GM18517 (cell line): Measurements from ENCODE around the gene GET3.
"Not testable (repeated sequence)": the region's sequence is repeated elsewhere in the genome, so short reads cannot be mapped to it uniquely, and the experiment has no call there.

ENCODE experiments used
- ATAC-seq: cut with Tn5 transposase; IDR thresholded peaks from one replicate; pipeline ENCODE4 v1.9.1; 2021; ENCODE audit warnings: mild to moderate bottlenecking, moderate library complexity; ENCODE audit not compliant: unreplicated experiment

GET3 gene

DNA sequence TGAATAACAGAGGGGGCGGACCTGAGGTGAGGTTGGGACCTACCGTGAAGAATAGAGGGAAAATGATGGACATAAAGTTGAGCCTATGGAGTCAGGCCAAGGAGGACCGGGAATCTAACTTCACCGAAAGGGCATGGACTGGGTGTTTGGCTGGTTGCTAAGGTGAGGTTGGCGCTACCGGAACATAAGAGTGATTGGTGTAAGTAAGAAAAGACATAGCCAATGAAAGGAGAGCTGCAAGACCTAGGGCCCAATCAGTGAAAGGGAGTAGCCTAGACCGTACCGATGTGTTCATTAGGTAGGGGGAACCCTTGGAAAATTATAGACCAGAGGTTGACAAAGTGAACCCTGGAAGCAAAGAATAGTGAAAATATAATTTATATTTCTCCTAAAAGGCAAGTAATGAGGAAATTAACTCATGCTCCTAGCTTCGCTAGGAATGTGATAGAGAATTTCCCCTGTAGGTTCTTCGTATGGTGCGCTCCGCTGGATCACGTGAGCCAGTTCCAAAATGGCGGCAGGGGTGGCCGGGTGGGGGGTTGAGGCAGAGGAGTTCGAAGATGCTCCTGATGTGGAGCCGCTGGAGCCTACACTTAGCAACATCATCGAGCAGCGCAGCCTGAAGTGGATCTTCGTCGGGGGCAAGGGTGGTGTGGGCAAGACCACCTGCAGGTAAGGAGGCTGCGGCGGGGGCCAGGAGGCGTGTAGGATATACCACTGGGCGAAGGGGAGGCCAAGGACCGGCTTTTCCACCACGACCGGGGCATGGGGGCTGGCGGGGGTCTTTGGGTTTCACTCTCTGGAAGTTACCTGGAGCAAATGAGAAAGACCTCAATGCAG lies at the start of gene GET3:
Gene GET3, plus strand, starts transcription at position 503 of the 840 bp plus-strand sequence. Its CDS starts 9 bp downstream, at position 512.
- peak; percentile 73 for ATAC-seq

DNA sequence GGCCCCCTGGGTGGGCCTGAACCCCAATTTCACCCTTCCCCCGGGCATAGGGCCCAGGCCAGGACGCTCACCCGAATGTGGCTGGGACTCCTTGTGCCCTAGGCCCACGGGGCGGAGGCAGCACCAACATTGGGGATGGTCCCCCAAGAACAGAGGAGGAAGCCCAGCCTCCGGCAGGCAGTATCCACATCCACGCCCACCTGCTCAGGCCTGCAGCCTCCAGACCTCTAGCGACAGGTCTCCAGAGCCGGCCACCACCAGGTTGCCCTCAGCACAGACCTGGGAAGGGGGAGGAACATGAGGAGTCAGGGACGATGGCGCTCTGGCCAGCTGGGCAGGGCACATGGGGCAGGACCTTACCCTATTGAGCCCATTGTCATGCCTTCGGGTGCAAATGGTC lies 48.3 kb upstream of the GET3 start:
- ATAC-seq = no peak

DNA sequence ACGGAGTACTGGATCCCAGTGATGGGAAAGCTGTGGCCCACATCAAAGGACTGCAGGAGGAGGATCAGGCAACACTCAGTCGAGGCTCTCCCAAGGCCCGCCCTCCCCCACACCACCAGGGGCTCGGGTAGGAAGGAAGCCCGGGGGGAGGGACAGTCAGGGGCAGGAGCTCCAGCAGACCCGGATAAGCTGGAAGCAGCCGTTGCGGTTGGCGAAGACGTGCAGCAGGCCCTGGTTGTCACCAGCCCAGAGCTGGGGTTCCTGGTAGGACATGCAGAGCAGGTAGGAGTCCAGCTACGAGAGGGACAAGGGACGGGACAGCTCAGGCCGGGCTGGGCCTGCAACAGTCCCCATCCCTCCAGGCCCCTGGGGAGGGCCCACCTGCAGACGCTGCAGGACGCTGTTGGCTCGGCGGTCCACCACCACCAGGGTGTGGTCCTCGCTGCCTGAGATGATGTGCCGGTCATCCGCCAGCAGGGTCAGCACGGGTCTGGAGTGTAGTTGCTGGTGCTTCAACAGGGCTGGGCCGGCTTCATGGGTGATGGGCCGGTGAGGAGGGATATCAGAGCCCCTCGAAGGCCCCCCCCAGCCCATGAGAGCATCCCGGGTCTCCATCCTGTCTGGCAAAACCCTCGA lies 47.6 kb upstream of the GET3 start:
- no peak for ATAC-seq

DNA sequence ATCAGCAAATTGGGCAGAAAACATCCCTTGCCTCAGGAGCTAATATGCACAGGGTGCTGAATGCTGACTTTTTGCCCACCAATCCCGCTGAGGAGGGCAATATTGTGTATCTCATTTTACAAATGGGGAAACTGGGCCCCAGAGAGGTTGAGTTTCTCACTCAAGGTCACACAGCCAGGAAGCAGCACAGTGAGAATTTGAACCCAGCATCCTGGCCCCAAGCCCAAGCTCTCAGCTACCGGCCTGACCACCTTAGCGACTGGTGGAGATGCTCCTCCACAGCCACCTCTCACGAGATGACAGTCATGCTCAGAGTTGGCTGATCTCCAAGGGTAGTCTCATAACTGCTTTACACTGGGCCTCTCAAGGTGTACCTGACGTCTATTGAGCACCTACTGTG lies 44.3 kb upstream of the GET3 start:
- ATAC-seq = no peak

DNA sequence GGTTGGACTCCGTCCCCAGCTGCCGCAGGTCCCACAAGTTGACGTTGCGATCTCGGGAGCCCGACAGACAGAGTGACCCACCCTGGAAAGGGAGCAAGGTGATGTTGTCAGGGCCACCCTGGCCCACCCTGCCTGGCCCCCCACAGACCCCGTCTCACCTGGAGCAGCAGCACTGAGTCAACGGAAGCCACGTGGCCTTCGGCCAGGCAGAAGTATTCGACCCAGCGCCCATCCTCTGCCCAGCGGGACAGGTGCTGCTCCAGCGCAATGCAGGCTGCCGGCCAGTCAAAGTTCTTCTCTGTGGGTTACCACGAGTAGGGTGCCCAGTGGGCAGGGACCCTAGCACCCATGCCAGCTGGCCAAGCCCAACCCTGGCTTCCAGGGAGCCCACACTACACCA lies 42.7 kb upstream of the GET3 start:
- ATAC-seq = no peak

DNA sequence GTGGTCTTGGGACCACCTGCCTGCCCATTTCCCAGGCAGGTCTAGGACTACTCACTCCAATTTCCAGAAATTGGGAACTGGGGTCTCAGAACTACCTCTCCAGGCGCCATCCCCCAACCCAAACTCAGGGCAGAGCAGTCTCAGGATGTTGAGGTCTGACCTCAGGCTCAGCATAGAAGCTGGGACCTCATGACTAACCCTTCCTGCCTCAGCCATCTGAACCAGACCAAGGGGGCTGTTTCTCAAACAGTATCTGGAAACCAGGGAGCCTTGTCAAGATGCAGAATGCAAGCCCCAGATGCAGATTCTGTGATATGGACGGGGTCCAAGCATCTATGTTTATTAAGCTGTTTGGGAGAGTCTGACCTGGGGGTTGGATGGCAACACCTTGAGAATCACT lies 42.2 kb upstream of the GET3 start:
- no peak for ATAC-seq

DNA sequence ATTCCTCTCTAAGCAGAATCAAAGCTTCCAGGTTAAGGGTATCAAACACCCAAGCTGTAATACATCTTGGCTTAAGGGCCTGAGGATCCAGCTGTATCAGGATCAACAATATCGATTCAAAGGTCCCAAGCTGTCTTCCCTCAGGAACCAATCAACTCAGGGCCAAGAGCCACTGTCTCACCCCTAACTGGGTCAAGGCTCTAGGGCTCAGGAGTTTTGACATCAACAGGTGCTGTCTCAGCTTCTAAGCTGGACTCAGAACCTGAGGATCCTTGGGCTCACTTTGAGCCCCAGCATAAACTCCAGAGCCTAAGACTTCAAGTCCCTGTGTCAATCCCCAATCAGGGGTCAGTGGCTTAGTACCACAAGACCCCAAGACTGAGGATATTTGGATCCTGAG lies 41.8 kb upstream of the GET3 start:
- no peak for ATAC-seq

DNA sequence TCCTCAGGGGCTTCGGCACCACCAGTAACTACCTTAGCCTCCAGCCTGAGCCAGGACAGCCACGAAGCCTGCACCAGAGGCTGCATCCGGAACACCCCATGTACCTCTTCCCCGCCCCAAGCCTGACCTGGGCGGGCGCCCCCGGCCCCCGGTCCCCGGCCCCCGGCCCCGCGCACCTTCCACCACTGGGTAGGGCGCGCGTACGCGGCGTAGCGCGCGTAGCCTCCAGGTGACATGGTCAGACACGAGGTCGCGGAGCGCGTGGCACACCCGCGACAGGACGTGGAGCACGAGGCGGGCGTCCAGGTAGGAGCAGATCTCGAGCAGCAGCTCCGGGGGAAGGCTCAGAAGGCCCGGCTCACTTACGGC lies 41.3 kb upstream of the GET3 start:
- no peak for ATAC-seq

DNA sequence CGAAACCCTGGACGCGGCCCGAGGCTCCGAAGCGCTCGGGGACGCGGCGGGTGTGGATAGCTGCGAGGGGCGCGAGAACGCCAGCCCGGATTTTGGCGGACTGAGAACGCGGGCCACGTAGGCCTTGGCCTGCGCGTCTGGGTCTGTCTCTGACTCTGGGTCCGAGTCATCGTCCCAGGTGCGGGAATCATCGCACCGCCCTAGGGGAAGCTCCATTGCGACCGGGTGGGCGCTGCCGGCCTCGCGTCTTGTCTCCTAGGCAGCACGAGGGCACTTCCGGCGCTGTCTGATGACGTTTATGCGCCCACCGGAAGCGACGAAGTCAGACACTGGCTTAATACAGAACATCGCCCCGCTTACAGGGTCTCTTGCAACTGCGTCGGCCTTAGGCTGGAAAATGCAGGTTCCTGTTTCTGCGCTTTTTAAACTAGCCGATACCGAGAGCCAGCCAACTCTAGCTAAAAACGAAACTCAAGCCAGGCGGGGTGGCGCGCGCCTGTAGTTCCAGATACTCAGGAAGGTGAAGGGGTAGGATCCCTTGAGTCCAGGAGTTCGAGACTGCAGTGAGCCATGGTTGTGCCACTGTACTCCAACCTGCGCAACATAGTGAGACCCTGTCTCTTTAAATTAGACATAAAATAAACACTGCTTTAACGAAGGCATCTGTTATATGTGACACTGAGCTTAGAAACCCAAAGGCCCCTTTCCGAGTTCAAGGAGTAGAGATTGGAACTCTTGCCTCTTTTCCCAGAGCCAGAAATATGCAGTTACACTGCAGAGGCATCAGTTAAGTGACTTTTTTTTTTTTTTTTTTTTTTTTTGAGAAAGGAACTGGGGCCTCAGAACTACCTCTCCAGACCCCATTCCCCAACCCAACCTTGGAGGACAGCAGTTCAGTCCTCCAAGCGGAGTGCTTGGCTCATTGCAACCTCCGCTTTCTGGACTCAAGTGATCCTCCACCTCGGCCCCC lies 40.6 kb upstream of the GET3 start, which contains the start of gene FBXW9:
Gene FBXW9, minus strand, starts transcription at position 266 of the 970 bp plus-strand sequence. Its CDS starts 50 bp downstream, at position 216.
- peak; percentile 70 for ATAC-seq

DNA sequence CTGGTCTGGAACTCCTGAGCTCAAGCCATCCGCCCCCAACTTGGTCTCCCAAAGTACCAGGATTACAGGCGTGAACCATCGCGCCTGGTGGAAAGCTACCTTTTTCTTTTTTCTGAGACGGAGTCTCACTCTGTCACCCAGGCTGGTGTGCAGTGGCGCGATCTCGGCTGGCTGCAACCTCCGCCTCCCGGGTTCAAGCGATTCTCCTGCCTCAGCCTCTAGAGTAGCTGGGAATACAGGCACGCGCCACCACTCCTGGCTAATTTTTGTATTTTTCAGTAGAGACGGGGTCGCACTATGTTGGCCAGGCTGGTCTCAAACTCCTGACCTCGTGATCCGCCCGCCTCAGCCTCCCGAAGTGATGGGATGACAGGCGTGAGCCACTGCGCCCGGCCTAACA lies 39.9 kb upstream of the GET3 start:
- not testable (repeated sequence) for ATAC-seq

DNA sequence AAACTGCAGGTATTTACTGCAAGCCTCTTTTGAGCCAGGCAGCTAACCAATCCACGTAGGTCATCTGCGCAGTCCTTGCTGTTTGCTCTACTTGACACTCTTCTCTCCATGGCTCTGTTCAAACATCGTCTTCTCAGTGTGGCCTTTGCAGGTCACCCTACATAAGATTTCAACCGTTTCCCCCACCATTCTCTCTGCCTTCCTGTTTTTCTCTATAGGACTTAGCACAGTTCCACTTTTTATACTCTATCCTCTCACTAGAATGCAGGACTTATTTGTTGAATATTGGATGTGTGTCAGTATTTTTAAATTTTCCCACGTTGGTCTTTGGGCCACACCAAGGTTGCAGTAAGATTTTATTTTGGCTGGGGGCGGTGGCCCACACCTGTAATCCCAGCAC lies 39.2 kb upstream of the GET3 start:
- ATAC-seq = no peak

DNA sequence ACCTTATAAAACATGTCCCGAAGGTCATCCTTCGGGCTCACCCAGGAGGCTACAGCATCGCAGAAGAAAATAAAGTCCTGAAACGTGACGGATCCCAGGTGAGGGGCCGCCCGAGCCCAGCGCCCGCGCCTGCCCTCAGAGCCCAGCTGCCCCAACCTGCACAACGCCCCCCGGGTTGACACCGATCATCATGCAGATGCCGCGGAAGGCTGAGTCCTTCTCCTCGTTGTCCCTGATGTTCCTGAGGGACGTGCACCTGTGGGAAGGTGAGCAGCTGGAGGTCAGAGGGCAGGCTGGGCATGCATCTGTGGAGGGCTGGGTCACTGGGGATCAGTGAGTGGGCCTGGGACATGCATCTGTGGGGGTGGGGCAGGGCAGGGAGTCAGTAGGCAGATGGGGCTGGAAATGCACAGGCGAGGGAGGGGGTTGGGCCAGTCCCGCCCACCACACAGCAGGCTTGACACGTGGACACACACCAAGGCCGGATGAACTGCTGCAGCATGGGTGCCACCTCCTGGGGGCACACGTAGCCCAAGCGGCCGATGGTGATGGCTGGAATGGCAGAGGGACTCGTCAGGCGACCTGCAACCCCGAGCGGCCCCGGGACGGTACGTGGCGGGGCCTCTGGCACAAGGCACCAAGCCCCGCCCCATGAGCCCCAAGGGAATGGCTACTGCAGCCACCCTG lies 35.6 kb upstream of the GET3 start:
- ATAC-seq = no peak

DNA sequence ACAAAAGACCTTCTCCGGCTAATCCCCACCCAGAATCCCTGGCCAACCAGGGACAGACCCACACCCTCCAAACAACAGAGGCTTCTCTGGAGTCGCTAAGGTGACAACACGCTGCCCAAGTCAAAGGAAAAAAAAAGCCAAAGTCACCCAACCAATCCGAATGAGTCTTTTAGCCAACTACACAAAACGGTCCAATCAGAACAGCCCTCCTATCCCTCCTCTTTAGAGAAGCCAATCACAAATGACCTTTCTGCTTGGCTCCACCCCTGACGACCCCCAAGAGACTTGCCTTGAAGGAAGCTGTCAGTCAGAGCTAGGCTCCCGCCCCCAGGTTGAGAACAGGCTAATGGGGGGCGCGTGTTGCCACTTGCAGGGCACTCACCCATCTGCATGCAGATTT lies 34.3 kb upstream of the GET3 start:
- no peak for ATAC-seq

DNA sequence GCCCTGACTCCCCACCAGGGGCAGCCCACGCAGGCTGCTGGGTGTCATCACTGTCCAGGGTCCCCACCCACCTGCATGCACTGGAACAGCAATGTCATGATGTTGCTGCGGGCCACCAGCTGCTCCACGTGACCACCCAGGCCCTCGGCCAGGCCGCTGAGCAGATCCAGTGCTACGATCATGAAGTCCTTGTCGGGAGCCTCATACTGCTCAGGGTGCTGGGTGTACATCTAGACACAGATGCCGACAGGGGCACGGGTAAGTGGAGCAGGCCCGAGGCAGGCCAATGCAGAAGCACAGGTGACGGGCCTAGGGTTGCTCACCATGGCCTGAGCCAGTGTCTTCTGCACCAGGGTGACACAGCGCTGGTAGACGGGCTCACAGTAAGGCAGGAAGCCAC lies 32.1 kb upstream of the GET3 start:
- no peak for ATAC-seq

DNA sequence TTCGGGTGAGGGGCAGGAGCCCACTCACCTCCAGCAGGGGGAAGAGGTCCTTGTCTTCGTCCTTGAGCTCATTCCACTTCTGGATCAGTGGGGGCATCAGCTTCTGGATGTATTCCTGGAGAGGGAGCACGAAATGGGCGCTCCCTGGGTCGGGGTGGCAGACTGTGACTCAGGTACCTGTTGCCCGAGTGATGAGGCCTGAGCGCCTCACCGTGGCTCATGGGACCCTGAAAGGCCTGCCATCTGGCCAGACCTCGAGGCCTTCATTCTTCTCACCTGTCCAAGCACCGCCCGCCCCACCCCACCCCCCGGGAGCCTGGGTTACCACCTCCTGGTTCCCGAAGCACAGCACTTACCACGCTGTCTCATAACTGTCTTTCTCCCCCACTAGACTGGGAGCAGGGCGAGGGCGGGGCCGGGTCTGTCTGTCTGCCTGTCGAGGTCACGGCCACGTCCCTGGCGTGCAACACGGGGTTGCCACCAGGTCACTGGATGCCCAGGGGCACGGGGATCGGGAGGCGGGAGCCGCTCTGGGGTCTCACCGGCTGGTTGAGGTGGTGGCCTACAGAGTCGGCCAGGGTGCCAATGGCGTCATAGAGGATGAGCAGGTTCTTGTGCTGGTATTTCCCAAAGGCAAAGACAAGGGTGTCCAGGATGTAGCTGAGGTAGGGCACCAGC lies 31.5 kb upstream of the GET3 start:
- no peak for ATAC-seq

DNA sequence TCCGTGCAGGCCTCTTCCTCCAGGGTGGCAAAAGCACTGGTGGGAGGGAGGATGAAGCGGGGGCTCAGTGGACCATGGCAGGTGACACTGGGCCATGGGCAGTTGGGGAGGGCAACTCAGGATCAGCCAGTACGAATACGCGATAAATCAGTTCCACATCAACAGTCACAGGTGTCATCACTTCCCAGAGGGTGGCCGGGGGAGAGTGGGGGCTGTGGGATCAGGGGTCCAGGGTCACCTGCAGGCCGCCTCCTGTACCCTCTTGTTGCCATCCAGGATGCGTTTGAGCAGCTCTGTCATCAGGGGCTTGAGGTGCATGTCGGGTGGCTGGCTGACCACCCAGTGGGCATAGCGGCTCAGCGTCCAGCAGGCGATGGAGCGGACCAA lies 31.0 kb upstream of the GET3 start:
- no peak for ATAC-seq

DNA sequence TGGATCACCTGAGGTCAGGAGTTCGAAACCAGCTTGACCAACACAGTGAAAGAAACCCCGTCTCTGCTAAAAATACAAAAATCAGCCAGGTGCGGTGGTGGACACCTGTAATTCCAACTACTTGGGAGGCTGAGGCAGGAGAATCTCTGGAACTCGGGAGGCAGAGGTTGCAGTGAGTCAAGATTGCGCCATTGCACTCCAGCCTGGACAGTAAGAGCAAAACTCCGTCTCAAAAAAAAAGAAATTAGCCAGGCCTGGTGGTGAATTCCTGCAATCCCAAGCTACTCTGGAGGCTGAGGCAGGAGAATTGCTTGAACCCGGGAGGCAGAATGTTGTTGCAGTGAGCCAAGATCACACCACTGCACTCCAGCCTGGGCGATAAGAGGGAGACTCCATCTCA lies 28.7 kb upstream of the GET3 start:
- no peak for ATAC-seq

DNA sequence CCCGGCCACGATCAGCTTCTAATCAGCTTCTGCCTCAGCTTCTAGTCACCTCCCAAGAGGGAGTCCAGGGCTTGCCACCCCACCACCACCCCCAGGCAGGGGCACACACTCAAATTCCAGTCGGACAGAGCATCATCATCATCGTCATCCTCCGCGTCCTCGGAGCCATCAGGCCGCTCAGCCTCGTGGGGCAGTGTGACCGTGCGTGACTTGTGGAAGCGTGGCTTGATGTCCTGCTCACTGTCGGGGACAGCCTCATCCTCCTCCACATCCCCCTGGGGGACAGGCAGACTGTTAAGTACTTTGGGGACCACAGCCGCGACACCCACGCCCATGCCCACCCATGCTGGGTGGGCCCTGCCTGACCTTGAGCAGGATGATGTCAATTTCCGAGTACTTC lies 26.1 kb upstream of the GET3 start:
- ATAC-seq = no peak

DNA sequence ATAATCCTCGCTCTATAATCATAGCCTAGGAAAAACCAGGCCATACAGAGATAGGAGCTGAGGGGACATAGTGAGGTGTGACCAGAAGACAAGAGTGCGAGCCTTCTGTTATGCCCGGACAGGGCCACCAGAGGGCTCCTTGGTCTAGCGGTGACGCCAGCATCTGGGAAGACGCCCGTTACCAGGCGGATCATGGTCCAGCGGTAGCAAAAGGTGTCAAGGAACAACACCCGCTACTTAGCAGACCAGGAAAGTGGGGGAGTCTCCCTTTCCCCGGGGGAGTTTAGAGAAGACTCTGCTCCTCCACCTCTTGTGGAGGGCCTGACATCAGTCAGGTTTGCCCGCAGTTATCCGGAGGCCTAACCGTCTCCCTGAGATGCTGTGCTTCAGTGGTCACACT lies 25.2 kb upstream of the GET3 start:
- not testable (repeated sequence) for ATAC-seq

DNA sequence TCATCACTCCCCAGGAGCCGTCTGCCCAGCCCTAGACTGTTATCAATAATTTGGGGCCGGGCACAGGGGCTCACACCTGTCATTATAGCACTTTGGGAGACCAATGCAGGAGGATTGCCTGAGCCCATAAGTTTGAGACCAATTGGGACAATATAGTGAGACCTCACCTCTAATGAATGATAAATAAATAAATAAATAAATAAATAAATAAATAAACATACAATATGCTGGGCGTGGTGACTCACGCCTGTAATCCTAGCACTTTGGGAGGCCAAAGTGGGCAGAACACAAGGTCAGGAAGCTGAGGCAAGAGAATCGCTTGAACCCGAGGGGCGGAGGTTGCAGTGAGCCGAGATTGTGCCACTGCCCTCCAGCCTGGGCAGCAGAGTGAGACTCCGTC lies 24.0 kb upstream of the GET3 start:
- ATAC-seq = not testable (repeated sequence)
